HG02884 (cell line): ENCODE data around the gene SLC1A4.
"Not testable (repeated sequence)": the region's sequence is repeated elsewhere in the genome, so short reads cannot be mapped to it uniquely, and the experiment has no call there.

Source experiments
- ATAC-seq: cut with Tn5 transposase; IDR thresholded peaks from one replicate; pipeline ENCODE4 v1.9.1; 2021; ENCODE audit warnings: mild to moderate bottlenecking, moderate library complexity; ENCODE audit not compliant: unreplicated experiment

The SLC1A4 gene

GRCh38 chr2:64963719-64964118 lies 25.5 kb upstream of the SLC1A4 start:
- ATAC-seq, result no peak

GRCh38 chr2:64966017-64966416 lies 23.2 kb upstream of the SLC1A4 start:
- ATAC-seq, result no peak

GRCh38 chr2:64966839-64967238 lies 22.4 kb upstream of the SLC1A4 start:
- no peak for ATAC-seq

- ATAC-seq, result no peak
Measured at GRCh38 chr2:64967601-64968000, 21.6 kb upstream of the SLC1A4 start.

- not testable (repeated sequence) for ATAC-seq
Measured at GRCh38 chr2:64969086-64969485, 20.1 kb upstream of the SLC1A4 start.

- no peak for ATAC-seq
Measured at GRCh38 chr2:64970495-64970894, 18.7 kb upstream of the SLC1A4 start.

- ATAC-seq, result no peak
Measured at GRCh38 chr2:64972426-64972825, 16.8 kb upstream of the SLC1A4 start.

- no peak for ATAC-seq
Measured at GRCh38 chr2:64972876-64973275, 16.3 kb upstream of the SLC1A4 start.

GRCh38 chr2:64975232-64975821 lies 13.9 kb upstream of the SLC1A4 start:
- no peak for ATAC-seq

- ATAC-seq, result no peak
Measured at GRCh38 chr2:64976276-64976675, 12.9 kb upstream of the SLC1A4 start.

- ATAC-seq, result no peak
Measured at GRCh38 chr2:64978514-64979268, 10.5 kb upstream of the SLC1A4 start.

GRCh38 chr2:64979744-64980143 lies 9.5 kb upstream of the SLC1A4 start:
- no peak for ATAC-seq

- ATAC-seq, result no peak
Measured at GRCh38 chr2:64980183-64980582, 9.0 kb upstream of the SLC1A4 start.

GRCh38 chr2:64982311-64982857 lies 6.8 kb upstream of the SLC1A4 start:
- ATAC-seq, result peak; percentile 47

- no peak for ATAC-seq
Measured at GRCh38 chr2:64982932-64983331, 6.3 kb upstream of the SLC1A4 start.

- no peak for ATAC-seq
Measured at GRCh38 chr2:64985447-64985846, 3.8 kb upstream of the SLC1A4 start.

- no peak for ATAC-seq
Measured at GRCh38 chr2:64987001-64987955, 1.9 kb upstream of the SLC1A4 start.

- ATAC-seq, result no peak
Measured at GRCh38 chr2:64987956-64988419, 1.2 kb upstream of the SLC1A4 start.

GRCh38 chr2:64988420-64989125 lies 626 bp upstream of the SLC1A4 start:
- peak; percentile 28 for ATAC-seq

- ATAC-seq, result no peak
Measured at GRCh38 chr2:64989982-64990614, 899 bp downstream of the SLC1A4 start.
